GM19463 (cell line): ENCODE results near the gene RANBP3.

Experiments used
- ATAC-seq: cut with Tn5 transposase; IDR thresholded peaks from one replicate; pipeline ENCODE4 v1.9.1; 2021; ENCODE audit warnings: mild to moderate bottlenecking, moderate library complexity; ENCODE audit not compliant: unreplicated experiment

Gene RANBP3

DNA sequence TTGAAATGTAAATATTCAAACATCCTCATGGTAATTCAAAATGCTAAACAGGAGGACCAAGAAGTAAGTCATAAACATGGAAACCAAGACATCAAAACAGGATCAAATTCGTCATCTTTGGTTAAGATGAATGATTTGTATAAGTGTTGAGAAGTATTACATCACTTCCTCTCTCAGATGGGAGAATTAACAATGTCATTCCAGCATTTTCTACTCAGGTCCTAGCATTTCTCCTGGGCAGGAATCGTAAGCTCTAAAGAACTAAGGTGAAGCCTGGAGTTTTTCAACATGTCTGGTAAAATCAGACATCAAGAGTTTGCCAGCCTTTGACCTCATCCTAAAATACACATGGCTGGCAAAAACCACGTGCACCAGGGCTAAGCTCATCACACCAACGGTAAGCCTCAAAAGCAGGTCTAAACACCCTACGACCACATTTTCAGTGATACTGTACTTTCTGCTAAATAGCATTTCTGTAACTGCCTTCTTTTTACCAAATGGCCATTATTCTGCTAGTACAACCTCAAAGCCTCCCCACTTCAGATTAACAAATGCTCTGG lies 24.8 kb downstream of the RANBP3 start:
- ATAC-seq, result no peak

GRCh38 chr19:5952193-5953029 lies 25.5 kb downstream of the RANBP3 start:
- ATAC-seq, result no peak

DNA sequence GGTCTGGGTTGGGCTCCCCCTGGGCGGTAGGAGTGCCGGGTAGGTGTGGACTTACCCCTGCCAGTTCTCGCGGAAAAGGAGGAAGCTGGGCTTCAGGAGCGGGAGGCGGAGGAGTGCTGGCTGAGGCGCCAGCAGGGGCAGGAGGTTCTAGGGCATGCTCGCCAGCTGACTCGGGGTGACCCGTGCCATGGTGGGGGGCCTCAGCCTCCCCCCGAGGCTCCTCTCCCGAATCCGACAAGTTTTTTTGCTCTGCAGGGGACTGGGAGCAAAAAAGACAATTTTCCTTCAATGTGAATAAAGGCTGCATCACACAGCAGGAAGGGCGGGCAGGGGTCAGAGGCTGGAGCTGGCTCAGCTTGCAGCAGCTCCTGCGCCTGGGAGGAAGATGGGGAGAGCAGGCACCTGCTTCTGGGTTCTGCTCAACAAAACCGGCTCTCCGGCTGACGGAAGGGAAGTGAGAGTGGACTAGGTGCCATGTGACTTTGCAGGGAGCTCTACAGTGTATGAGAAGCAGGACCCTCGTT lies 26.5 kb downstream of the RANBP3 start:
- ATAC-seq, result no peak

DNA sequence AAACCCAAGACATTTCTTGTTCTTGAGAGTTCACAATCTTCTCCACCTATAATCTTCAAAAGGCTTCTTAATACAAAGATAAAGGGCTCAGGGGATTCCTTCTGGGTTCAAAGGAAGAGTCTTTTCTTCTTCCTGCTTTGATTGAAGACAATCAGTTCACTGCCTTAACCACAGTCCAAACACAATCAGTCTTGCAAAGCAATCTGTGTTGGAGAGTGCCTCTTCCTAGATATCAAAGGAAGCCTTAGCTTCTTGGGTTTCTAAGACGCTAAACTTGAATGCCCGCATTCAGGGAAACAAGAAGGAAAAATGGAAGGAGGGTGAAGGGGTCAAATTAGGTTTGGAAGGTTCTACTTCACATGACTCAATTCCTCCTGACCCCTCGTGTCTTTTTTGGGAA lies 27.2 kb downstream of the RANBP3 start:
- ATAC-seq, result no peak

GRCh38 chr19:5949792-5950305 lies 28.1 kb downstream of the RANBP3 start:
- no peak for ATAC-seq

DNA sequence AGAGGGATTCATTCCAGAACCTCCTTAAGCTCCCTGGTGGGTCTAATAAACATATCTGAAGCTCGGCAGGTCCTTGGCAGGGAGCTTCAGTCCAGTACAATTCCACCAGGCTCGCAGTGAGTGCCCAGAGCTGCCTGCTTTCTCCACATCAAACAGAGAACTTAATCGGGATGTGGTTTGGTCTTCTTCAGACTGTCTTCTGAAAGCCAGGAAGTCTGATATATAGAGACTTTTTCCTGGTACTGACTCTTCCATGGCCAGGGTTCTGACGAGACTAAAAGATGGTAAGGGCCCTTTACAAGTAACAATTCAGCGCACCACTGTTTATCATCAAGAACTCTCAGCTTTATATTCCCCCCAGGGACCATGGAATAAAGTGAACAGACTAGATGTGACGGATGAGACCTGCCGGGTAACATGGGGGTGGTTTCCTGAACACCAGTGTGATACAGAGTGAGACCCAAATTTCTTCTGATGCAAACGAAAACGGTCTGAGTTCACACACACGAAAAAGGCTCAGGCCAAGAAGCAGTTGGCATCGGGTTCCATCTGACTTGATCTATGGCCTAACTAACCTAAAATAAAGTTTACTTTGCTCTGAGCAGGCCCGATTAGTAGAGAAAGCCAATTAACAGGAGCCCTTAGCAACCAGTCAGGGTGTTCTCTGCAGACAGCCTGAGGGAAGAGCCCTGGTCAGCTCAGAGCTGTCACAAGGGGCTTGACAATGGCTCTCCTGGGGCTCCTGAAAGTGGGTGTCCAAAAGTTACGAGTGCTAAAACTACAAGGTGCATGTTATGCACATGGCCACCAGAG lies 29.0 kb downstream of the RANBP3 start:
- ATAC-seq, result no peak

GRCh38 chr19:5947435-5947834 lies 30.5 kb downstream of the RANBP3 start:
- no peak for ATAC-seq

DNA sequence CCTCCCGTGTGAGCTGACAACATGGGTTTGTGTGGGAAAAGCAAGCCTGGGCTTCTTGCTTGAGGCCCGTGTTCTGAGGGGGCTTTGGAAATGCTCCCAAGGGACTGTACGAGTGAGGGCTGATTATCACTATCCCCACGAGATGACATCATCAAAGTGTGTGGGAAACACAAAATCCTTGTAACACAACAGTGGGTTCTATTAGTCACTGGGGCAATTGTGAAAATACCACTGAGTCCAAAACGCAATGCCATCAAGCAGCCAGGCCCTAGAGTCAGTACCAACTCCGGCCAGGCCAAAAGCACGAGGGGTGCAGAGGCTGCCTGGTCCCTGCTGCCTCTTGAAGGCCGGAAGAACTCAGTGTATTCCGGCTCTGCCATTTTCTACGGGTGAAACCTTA lies 34.3 kb downstream of the RANBP3 start:
- ATAC-seq, result no peak

DNA sequence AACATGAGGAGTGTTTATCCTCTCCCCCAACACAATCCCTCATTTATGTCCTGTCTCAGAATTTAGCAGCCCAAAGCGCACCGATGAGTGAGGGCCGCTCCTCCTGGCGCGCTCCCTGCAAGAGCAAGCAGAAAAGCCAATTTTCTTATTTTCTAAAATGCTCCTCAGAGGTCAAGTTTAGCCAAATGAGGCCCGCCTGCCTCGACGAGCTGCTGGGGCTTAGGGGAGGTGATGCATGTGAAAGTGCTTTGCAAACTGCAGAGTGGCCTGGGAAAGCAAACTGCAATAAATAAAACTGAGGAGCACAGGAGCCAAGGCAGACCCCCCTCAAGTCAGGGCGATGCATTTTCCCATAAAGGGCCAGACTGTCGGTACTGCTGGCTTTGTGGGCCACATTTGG lies 34.9 kb downstream of the RANBP3 start:
- ATAC-seq, result no peak

DNA sequence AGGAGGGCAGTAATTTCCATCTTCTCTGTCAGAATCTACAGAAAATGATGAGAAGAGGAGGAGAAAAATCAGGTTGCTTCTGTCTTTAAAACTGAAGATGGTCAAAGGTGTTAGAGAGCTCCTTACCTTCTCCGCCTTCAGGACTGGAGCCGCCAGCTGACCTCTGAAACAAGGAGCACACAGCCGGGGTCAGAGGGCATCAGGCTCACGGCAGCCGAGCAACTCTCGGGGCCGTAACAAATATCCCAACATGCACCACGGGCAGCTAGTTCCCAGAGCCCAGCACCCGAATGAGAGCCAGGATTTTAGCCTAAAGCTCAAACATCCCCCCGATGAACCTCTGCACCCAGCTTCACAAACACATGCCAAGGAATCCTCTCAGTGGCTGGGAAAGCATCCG lies 36.3 kb downstream of the RANBP3 start:
- no peak for ATAC-seq

- no peak for ATAC-seq
These were observed 37.4 kb downstream of the RANBP3 start for GRCh38 chr19:5940260-5941208.

GRCh38 chr19:5937550-5937949 lies 40.4 kb downstream of the RANBP3 start:
- no peak for ATAC-seq

DNA sequence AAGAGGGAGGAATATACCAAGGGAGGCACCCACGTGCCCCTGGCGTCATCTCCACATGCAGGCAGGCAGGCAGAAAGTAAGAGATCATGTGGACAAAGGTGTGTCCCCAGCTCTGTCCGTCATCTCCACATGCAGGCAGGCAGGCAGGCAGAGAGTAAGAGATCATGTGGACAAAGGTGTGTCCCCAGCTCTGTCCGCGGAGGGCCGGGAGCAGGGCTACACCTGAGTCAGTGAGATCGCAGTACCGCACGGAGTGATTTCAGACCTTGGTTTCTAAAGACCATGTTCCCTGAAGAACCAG lies 41.7 kb downstream of the RANBP3 start:
- ATAC-seq, result no peak

DNA sequence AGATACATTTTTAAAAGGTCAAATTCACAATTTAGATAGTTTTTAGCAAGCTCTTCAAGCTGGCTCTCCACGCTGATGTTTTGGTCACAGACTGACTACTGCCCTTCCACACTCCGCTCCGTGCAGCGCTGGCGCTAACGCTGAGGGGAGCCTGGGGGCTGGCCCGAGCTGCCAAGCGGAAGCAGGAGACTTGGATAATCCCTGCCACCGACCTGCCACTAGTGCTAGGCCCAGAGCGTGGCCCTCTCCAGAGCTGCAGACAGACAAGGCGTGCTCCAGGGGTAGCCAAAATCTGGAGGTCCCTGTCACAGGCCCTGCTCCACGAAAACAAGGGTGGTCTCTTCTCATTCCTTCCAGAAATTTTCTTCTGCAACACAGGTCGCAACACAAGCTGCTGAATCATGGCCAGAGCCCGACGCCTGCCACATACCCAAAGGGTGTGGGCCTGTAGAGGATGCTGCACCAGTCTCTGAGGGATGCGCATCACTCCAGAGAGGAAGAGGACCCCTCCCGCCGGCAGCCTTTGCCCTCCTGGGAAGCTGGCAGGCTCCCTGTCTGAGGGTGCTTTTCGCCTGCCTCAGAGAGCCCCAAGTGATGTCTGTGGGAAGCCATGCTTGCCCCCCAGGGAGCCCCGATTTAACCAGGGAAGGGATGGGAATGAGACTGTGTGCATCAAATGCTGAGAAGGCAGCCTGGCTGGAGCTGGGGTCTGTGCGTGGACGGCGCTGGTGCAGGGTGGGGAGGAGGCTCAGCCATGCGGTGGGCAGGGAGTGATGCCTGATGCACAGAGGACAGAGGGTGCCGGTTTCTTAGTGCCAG lies 42.3 kb downstream of the RANBP3 start:
- no peak for ATAC-seq

- no peak for ATAC-seq
These were observed 43.0 kb downstream of the RANBP3 start for GRCh38 chr19:5934774-5935472.

- ATAC-seq, result no peak
These were observed 43.9 kb downstream of the RANBP3 start for GRCh38 chr19:5934069-5934401.

DNA sequence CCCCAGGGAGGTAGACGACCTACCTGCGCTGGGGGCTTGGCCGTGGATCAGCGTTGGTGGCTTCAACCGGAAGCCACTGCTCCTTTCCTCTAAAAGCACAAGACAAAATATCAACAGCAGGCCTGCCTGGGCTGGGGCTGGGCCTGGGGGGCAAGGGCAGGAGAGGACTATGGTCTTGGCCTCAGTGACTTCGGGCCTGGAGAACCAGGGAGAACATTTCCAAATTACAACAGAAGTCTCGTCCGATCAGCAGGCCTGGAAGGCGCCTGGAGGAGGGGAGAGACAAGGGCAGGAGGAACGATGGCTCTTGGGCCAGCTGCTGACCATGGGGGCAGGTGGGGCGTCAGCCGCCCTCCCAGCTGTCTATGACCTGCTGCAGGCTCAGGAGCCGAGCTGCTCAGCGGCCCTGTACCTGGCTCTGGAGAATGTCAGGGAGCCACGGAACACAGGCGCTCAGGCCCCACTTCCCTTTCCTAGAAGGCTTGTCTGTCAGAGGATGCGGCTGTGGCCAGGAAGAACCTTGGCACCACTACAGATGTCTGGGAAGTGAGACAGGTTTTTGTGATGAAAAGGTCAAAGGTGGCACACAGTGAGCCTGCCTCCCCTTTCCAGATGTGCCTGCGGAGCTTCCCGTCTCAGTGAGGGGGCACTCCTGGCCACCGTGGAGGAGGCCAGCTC lies 44.4 kb downstream of the RANBP3 start:
- no peak for ATAC-seq

DNA sequence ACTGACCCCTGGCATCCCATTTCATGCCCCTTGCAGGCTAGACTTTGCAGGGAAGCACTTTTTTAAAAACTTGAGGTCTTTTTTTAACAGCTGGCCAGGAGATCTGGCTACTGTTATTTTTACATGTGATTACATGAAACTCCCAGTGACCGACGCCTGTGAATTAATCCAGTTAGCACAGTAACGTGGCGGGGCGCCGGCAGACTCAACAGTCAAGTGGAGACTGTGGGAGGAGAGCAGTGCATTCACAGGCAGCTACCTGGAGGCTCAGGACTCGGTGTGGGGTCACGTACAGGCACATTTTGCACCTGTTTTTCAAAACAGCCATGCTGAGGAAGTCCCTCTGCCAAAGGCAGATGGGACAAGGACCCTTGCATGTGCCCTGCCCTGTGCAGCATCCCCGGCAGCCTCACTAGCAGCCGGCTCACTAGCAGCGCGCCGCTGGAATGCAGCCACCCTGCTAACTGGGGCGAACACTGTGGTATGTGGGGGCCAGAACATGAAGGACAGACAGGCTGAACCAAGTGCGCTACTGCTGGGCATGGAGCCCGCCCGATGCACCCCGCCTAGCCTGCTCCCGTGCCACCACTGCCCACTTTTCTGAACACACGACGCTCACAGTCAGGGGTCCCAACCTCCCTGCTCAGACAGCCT lies 45.2 kb downstream of the RANBP3 start:
- ATAC-seq, result no peak
